Measurements from ENCODE around the gene ABR.

Gene ABR

DNA sequence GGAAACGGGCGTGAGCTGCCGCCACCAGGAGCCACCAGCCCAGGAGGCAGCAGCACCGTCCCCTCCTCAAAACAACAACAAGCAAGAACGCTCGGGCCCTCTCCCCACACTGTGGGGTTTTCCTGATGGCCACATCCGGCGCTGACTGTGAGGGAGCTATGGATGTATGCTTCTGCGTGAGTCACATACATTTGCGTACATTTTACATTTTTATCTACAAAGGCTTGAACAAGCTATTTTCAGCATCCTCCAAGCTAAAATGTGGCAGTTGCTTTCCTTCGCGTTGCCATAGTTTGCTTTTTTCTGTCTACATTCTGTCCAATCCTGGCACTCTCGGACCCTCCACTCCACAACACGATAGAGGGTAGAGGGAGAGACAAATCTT lies 2.0 kb upstream of the ABR start:
- peaks cover 34% of the 10 kb centered on the region for H3K4me1 ChIP-seq (ENCODE audit: low read length)
- peaks cover 61% of the 10 kb centered on the region for H4K20me1 ChIP-seq (ENCODE audit: insufficient read depth, low read length)
- no peaks in the 10 kb centered on the region for H3K27me3 ChIP-seq (ENCODE audit: low read depth, low read length)
- H3K4me3 ChIP-seq (ENCODE audit: low read length) = peak overlapping the region; percentile 61
- peak overlapping the region; percentile 95 for H3K4me2 ChIP-seq (ENCODE audit: low read length)
- no peaks in the 10 kb centered on the region for H3K36me3 ChIP-seq (replicated peaks; ENCODE audit: low read depth, low read length)
- H3K79me2 ChIP-seq (ENCODE audit: low read length) = peaks cover 39% of the 10 kb centered on the region
- H2AFZ ChIP-seq (ENCODE audit: low read depth, low read length) = no peak overlapping the region
- no peak overlapping the region for H3K9ac ChIP-seq (ENCODE audit: low read length)
- H3K27ac ChIP-seq (ENCODE audit: low read length) = peak overlapping the region; percentile 35; the same call in 1 of the 2 replicates
- no peaks in the 10 kb centered on the region for H3K9me3 ChIP-seq (ENCODE audit: insufficient read depth, low read length)
- no peak for TF ChIP-seq EZH2phosphoT487 (IDR thresholded peaks at IDR 0.05; ENCODE audit: low read depth)
- TF ChIP-seq, protein P1, sequence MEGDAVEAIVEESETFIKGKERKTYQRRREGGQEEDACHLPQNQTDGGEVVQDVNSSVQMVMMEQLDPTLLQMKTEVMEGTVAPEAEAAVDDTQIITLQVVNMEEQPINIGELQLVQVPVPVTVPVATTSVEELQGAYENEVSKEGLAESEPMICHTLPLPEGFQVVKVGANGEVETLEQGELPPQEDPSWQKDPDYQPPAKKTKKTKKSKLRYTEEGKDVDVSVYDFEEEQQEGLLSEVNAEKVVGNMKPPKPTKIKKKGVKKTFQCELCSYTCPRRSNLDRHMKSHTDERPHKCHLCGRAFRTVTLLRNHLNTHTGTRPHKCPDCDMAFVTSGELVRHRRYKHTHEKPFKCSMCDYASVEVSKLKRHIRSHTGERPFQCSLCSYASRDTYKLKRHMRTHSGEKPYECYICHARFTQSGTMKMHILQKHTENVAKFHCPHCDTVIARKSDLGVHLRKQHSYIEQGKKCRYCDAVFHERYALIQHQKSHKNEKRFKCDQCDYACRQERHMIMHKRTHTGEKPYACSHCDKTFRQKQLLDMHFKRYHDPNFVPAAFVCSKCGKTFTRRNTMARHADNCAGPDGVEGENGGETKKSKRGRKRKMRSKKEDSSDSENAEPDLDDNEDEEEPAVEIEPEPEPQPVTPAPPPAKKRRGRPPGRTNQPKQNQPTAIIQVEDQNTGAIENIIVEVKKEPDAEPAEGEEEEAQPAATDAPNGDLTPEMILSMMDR (IDR thresholded peaks at IDR 0.05; ENCODE audit: low read depth, low read length) = no peak

DNA sequence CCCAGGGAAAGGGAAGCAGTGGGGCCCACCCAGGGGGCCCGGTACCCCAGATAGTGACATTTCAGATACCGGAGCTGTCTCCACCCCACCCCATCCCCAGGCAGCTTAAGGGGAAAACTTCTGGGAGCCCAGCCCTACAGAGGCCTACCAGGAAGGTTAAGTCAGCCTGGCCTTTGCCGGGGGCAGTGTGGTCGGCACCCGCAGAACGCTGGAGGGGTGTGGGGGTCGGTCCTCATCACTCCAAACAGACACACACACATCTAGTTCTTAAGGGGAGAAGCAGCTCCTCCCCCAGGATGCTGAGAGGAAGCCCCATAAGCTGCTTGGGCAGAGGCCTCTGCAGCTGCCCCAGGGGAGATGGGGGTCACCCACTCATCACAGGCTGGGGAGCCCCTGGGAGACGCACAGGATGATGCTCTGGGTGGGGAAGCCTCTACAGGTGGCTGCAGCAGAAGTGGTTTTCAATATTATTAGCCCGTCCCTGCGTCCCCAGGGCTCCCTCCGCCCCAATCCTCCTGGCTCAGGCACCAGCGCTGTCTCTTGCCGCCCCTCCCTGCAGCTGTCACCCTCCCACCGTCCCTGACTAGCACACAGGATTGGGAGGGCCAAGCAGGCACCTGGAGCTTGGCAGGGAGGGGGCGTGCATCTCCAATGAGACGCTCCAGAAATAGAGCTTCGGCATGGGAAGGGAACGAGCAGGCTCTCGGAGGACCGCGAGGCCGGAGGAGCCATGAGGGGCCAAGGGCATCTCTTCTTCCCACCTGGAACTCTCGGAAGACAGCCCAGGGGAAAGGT lies 1.4 kb upstream of the ABR start:
- no peak overlapping the region for H2AFZ ChIP-seq (ENCODE audit: low read depth, low read length)
- TF ChIP-seq, protein P1 (IDR thresholded peaks at IDR 0.05; ENCODE audit: low read depth, low read length) = no peak
- TF ChIP-seq EZH2phosphoT487 (IDR thresholded peaks at IDR 0.05; ENCODE audit: low read depth) = no peak
- no peaks in the 10 kb centered on the region for H3K9me3 ChIP-seq (ENCODE audit: insufficient read depth, low read length)
- H3K4me1 ChIP-seq (ENCODE audit: low read length) = peaks cover 34% of the 10 kb centered on the region
- peak overlapping the region; percentile 61 for H3K4me3 ChIP-seq (ENCODE audit: low read length)
- H3K36me3 ChIP-seq (replicated peaks; ENCODE audit: low read depth, low read length) = no peaks in the 10 kb centered on the region
- H3K4me2 ChIP-seq (ENCODE audit: low read length) = peak overlapping the region; percentile 95
- no peak overlapping the region for H3K9ac ChIP-seq (ENCODE audit: low read length)
- peaks cover 33% of the 10 kb centered on the region for H3K79me2 ChIP-seq (ENCODE audit: low read length)
- H3K27me3 ChIP-seq (ENCODE audit: low read depth, low read length) = no peaks in the 10 kb centered on the region
- H4K20me1 ChIP-seq (ENCODE audit: insufficient read depth, low read length) = peaks cover 56% of the 10 kb centered on the region
- H3K27ac ChIP-seq (ENCODE audit: low read length) = no peak overlapping the region

DNA sequence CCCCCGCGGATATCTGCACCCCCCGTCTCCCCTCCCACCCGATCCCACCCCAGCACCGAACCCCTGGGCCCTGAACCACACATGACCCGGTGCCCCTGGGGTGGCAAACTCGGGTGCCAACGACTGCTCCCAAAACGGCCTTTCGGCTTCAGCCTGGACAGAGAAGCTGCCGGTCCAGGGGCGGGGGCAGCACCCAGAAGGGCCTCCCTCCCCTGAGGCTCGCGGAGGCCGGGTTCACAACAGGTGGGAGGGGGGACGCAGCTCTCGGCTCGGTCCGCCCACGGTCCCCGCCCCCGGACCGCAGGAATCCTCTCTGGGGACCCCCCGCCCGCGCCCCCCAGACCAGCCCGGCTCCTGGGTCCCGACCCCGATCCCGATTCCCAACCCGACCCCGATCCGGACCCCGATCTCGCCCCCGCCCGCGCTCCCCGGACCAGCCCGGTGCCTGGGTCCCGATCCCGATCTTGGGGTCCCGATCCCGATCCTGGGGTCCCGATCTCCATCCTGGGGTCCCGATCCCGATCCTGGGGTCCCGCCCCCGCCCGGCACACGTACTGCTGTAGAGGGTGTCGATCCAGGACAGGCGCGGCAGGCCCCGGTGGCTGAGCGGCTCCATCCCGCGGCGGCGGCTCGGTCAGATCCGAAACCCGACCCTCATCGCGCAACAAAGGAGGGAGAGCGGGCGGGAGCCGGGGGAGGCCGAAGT lies 516 bp downstream of the ABR start:
- H3K4me1 ChIP-seq (ENCODE audit: low read length) = peaks cover 34% of the 10 kb centered on the region
- H2AFZ ChIP-seq (ENCODE audit: low read depth, low read length) = no peak overlapping the region
- peaks cover 57% of the 10 kb centered on the region for H4K20me1 ChIP-seq (ENCODE audit: insufficient read depth, low read length)
- no peak overlapping the region for H3K27ac ChIP-seq (ENCODE audit: low read length)
- H3K36me3 ChIP-seq (replicated peaks; ENCODE audit: low read depth, low read length) = no peaks in the 10 kb centered on the region
- no peak overlapping the region for H3K4me3 ChIP-seq (ENCODE audit: low read length)
- no peak overlapping the region for H3K9ac ChIP-seq (ENCODE audit: low read length)
- TF ChIP-seq, protein P1 (IDR thresholded peaks at IDR 0.05; ENCODE audit: low read depth, low read length) = no peak
- no peak for TF ChIP-seq EZH2phosphoT487 (IDR thresholded peaks at IDR 0.05; ENCODE audit: low read depth)
- H3K4me2 ChIP-seq (ENCODE audit: low read length) = no peak overlapping the region
- no peaks in the 10 kb centered on the region for H3K9me3 ChIP-seq (ENCODE audit: insufficient read depth, low read length)
- H3K27me3 ChIP-seq (ENCODE audit: low read depth, low read length) = no peaks in the 10 kb centered on the region
- peaks cover 29% of the 10 kb centered on the region for H3K79me2 ChIP-seq (ENCODE audit: low read length)

DNA sequence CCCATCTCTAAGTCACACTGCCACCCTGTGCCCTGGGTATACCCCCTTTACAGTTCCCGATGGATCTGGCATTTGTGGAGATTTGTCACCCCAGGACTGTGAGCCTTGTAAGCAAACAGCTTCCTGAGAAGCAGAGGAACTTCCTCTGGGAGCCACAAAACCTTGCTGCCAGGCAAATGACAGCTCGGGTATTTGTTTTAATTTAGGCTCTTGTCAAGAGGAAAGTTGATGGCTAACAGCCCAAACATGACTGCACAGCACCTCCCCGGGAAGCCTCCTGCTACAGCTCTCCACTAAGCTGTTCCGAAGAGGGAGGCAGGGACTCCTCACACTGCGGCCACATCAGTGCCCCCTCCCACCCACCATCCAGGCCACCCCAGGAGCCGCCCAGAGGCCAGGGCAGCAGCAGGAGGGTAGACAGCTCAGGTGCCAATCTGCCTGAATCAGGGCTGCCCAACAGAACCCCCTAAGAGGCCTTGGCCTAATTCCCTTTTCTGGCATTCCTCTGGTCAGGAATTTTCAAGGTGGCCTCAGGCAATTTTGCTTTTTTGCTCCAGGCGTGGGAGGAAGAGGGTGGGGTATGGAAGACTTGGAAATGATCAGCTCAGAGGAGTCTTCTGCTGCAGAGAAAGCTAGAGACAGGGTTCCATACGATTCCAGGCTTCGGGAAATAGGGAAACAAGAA lies 2.6 kb downstream of the ABR start:
- Histone ChIP-seq H3K4me3 (ENCODE audit: low read length) (no peak overlapping the region), H2AFZ (ENCODE audit: low read depth, low read length) (no peak overlapping the region), H3K4me2 (ENCODE audit: low read length) (no peak overlapping the region), H3K9me3 (ENCODE audit: insufficient read depth, low read length) (no peaks in the 10 kb centered on the region), H3K27ac (ENCODE audit: low read length) (no peak overlapping the region), H4K20me1 (ENCODE audit: insufficient read depth, low read length) (peaks cover 58% of the 10 kb centered on the region), H3K27me3 (ENCODE audit: low read depth, low read length) (no peaks in the 10 kb centered on the region), H3K9ac (ENCODE audit: low read length) (no peak overlapping the region), H3K79me2 (ENCODE audit: low read length) (peaks cover 29% of the 10 kb centered on the region; the same call in 1 of the 2 replicates), H3K36me3 (replicated peaks; ENCODE audit: low read depth, low read length) (no peaks in the 10 kb centered on the region), H3K4me1 (ENCODE audit: low read length) (peaks cover 17% of the 10 kb centered on the region)
- TF ChIP-seq EZH2phosphoT487 (IDR thresholded peaks at IDR 0.05; ENCODE audit: low read depth) = no peak
- TF ChIP-seq, protein P1 (IDR thresholded peaks at IDR 0.05; ENCODE audit: low read depth, low read length) = no peak

Data from OCI-LY3 (cell line).